HG02884 (cell line): ENCODE results near the gene NOVA2.
"Not testable (repeated sequence)": the region's sequence is repeated elsewhere in the genome, so short reads cannot be mapped to it uniquely, and the experiment has no call there.

Experiments
- ATAC-seq: cut with Tn5 transposase; IDR thresholded peaks from one replicate; pipeline ENCODE4 v1.9.1; 2021; ENCODE audit warnings: mild to moderate bottlenecking, moderate library complexity; ENCODE audit not compliant: unreplicated experiment

The NOVA2 gene

DNA sequence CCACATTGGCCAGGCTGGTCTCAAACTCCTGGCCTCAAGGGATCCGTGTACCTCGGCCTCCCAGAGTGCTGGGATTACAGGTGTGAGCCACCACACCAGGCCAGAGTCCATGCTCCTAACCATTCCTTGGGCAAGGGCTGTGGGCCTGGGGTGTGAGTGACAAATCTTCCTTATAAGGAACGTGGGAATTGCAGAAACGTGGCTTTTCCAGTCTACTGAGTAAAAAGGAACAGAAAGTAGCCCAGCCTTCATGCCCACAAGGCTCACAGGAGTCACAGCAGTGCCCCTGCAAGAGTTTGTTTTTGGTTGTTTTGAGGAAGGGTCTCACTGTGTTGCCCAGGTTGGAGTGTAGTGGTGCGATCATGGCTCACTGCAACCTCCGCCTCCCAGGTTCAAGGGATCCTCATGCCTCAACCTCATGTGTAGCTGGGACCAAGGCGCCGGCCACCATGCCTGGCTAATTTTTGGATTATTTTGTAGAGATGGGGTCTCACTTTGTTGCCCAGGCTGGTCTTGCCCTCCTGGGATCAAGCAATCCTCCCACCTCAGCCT lies 76.3 kb downstream of the NOVA2 start:
- ATAC-seq: no peak

DNA sequence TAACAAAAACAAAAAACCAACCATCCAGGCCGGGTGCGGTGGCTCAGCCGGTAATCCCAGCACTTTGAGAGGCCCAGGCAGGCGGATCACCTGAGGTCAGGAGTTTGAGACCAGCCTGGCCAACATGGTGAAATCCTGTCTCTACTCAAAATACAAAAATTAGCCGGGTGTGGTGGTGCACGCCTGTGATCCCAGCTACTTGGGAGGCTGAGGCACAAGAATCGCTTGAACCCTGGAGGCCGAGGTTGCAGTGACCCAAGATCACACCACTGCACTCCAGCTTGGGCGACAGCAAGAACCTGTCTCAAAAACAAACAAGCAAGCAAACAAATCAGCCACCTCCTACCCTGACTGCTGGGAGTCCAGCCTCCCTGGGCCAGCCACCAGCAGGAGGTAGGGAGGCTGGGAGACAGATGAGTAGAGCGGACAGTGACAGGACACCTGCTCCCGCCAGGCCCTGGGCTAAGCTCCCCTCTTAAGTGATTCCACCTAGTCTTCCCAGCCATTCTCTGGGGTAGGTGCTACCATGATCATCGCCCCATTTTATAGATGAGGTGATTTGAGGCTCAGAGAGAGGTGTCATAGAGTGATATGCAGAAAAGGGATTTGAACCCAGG lies 77.6 kb downstream of the NOVA2 start:
- not testable (repeated sequence) for ATAC-seq

DNA sequence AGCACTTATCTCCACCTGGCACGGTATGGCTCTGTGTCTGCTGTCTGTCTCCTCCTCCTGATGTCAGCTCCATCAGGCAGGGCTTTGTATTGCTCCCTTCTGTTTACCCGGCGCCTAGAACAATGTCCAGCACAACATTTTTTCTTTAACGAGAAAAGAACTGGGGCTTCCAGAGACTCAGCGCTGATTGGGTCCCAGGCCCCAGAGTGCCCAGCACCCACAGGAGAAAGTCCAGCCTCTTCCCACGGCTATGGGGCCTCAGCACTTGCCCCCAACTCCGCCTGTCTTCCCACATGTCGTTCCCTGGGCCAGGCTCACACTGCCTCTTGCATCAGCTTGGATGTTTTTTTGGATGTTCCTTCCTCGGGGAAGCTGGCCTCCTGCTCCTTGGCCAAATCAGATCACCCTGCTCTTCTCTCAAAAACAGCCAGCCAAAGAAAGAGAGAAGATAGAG lies 78.1 kb downstream of the NOVA2 start:
- ATAC-seq: no peak

GRCh38 chr19:45890877-45891276 lies 82.8 kb downstream of the NOVA2 start:
- ATAC-seq: no peak

- no peak for ATAC-seq
Measured at GRCh38 chr19:45889210-45889885, 84.3 kb downstream of the NOVA2 start.

- no peak for ATAC-seq
Measured at GRCh38 chr19:45887200-45887710, 86.4 kb downstream of the NOVA2 start.

DNA sequence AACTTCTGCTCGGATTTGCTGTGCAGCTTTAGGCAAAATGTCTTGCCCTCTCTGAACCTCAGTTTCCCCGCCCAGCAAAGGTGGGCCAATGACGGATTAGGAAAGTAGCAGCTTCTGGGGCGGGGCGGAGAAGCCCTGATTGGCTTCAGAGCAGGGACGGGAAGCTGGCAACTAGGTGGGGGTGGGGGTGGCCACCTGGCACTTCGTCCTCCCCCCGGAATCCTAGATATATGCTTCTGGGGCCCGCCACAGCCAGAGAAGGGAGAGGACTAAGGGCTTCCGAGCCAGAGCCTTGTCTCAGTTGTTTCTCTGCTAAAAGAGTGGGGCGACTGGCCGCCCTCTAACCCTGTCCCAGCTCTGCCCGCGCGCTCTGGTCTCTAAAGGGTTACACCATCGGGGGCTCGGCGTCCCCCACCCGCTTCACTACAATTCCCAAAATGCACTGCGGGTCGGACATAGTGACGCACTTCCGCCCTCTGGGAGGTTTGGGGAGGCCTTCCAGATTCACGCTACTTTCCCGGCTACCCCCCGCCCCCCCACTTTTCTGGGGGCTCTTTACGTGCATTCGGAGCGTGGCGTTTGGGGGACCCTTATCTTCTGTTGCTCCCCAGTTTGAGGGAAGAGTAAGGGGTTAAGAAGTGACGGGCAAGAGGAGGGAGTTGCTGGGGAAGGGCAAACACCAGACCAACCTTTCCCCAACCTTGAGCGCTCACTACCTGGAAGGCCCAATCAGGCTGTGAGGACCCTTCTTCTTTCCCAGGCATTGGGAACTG lies 87.1 kb downstream of the NOVA2 start:
- peak; percentile 48 for ATAC-seq

- ATAC-seq: peak; percentile 42
Measured at GRCh38 chr19:45885556-45886426, 87.9 kb downstream of the NOVA2 start, which contains the start of gene IRF2BP1. TSS of gene IRF2BP1 (minus strand) at chr19:45886141. CDS start at chr19:45885774, 367 bp downstream.

GRCh38 chr19:45884682-45885555 lies 88.7 kb downstream of the NOVA2 start:
- ATAC-seq: peak; percentile 3

DNA sequence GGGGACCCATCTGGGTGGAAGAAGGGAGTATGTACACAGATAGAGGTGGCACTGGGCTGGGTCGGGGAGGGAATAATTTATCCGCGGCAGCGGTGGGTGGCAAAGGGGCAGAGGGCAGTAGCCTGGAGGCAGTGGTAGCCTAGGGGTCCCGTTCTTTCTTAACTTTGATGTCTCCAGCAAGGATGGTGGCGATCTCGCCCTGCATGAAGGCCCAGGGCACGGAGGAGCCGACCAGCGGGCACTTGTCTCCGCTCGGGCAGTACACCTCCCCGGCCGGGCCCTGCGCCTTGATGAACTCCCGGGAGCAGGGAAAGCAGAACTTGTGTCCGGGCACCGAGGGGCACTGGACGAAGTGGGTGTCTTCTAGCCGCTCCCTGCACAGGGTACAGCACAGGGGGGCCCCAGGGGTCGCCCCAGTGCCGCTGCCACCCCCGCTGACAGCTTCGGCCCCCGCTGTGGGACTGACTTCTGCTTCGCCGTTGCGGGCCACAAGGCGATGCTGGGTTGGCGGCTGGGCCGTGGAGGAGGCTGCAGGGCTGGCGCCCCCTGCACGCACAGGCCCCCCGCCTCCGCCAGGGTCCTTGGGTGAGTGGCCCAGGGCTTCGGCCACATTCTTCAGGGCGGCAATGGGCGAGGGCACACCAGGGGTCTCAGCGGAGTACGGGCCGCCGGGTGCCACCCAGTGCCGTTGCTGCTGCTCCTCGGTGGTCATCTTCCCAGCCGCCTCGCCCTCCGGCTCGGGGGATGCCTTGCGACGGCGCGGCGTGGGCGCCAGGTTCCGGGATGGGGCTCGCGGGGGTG lies 89.6 kb downstream of the NOVA2 start:
- no peak for ATAC-seq
